ENCODE measurements around the gene EDDM13.

Gene EDDM13

DNA sequence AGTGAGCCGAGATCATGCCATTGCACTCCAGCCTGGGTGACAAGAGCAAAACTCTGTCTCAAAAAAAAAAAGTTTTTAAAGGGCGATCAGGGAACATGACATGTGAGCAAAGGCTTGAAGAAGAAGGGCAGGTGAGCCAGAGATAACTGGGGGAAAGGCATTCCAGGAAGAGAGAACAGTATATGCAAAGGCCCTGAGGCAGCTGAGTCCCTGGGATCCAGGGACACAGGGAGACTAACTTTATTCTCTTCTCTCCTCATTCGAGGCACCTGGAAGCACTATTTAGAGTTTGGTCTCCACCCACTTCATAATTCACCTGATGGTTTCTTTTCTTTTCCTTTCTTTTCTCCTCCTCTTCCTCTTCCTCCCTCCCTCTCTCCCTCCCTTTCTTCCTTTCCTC, 24.5 kb downstream of the EDDM13 start:
- Histone ChIP-seq H4K20me1 (ENCODE audit: insufficient read depth, low read length) (no peaks in the 10 kb centered on the region), H3K4me2 (ENCODE audit: low read depth, low read length) (no peak overlapping the region), H3K9ac (ENCODE audit: low read length) (no peak overlapping the region), H3K36me3 (replicated peaks; ENCODE audit: insufficient read depth, low read length) (no peaks in the 10 kb centered on the region), H3K27ac (ENCODE audit: low read length) (no peak overlapping the region), H3F3A (ENCODE audit: insufficient read depth, low read length) (no peaks in the 10 kb centered on the region), H3K9me3 (replicated peaks; ENCODE audit: insufficient read depth, low read length) (no peaks in the 10 kb centered on the region), H3K4me1 (ENCODE audit: low read length) (no peaks in the 10 kb centered on the region), H2AFZ (ENCODE audit: low read length) (no peak overlapping the region), H3K9me2 (replicated peaks; ENCODE audit: insufficient read depth, low read length) (no peaks in the 10 kb centered on the region), H3K4me3 (ENCODE audit: low read length) (no peak overlapping the region), H3K27me3 (replicated peaks; ENCODE audit: insufficient read depth, low read length) (no peaks in the 10 kb centered on the region), H3K79me2 (ENCODE audit: low read length) (no peaks in the 10 kb centered on the region)
- TF ChIP-seq, protein P1, sequence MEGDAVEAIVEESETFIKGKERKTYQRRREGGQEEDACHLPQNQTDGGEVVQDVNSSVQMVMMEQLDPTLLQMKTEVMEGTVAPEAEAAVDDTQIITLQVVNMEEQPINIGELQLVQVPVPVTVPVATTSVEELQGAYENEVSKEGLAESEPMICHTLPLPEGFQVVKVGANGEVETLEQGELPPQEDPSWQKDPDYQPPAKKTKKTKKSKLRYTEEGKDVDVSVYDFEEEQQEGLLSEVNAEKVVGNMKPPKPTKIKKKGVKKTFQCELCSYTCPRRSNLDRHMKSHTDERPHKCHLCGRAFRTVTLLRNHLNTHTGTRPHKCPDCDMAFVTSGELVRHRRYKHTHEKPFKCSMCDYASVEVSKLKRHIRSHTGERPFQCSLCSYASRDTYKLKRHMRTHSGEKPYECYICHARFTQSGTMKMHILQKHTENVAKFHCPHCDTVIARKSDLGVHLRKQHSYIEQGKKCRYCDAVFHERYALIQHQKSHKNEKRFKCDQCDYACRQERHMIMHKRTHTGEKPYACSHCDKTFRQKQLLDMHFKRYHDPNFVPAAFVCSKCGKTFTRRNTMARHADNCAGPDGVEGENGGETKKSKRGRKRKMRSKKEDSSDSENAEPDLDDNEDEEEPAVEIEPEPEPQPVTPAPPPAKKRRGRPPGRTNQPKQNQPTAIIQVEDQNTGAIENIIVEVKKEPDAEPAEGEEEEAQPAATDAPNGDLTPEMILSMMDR (IDR thresholded peaks at IDR 0.05; ENCODE audit: low read length) = no peak
- TF ChIP-seq EZH2 (optimal IDR thresholded peaks at IDR 0.05; ENCODE audit: low read depth, low read length) = no peak
- TF ChIP-seq EZH2phosphoT487 (IDR thresholded peaks at IDR 0.05; ENCODE audit: low read length) = no peak
- DNase-seq = no peak

DNA sequence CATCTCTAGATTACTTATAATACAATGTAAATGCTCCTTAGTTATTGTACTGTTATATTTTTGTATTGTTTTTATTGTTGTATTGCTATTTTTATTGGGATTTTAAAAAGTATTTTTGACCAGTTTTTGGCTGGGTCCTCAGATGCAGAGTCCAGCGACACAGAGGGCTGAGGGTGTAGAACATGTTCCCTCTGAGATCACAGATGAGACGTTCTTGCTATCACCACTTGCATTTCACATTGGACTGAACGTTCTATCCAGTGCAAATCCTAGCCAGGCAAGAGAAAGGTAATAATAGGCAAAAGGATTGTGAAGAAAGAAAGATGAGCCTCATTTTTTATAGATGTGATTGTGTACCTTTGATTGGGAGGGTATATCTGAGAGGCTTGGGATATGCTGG, 27.1 kb downstream of the EDDM13 start:
- no peaks in the 10 kb centered on the region for H4K20me1 ChIP-seq (ENCODE audit: insufficient read depth, low read length)
- no peak overlapping the region for H3K27ac ChIP-seq (ENCODE audit: low read length)
- no peak overlapping the region for H3K4me3 ChIP-seq (ENCODE audit: low read length)
- TF ChIP-seq EZH2 (optimal IDR thresholded peaks at IDR 0.05; ENCODE audit: low read depth, low read length) = no peak
- no peak for TF ChIP-seq EZH2phosphoT487 (IDR thresholded peaks at IDR 0.05; ENCODE audit: low read length)
- TF ChIP-seq, protein P1 (IDR thresholded peaks at IDR 0.05; ENCODE audit: low read length) = no peak
- no peaks in the 10 kb centered on the region for H3F3A ChIP-seq (ENCODE audit: insufficient read depth, low read length)
- no peaks in the 10 kb centered on the region for H3K79me2 ChIP-seq (ENCODE audit: low read length)
- no peaks in the 10 kb centered on the region for H3K36me3 ChIP-seq (replicated peaks; ENCODE audit: insufficient read depth, low read length)
- no peaks in the 10 kb centered on the region for H3K27me3 ChIP-seq (replicated peaks; ENCODE audit: insufficient read depth, low read length)
- no peak for DNase-seq
- H3K4me1 ChIP-seq (ENCODE audit: low read length) = no peaks in the 10 kb centered on the region
- H3K9me3 ChIP-seq (replicated peaks; ENCODE audit: insufficient read depth, low read length) = no peaks in the 10 kb centered on the region
- H3K4me2 ChIP-seq (ENCODE audit: low read depth, low read length) = no peak overlapping the region
- no peak overlapping the region for H2AFZ ChIP-seq (ENCODE audit: low read length)
- no peaks in the 10 kb centered on the region for H3K9me2 ChIP-seq (replicated peaks; ENCODE audit: insufficient read depth, low read length)
- H3K9ac ChIP-seq (ENCODE audit: low read length) = no peak overlapping the region

GRCh38 chr19:56301155-56301554, 28.6 kb downstream of the EDDM13 start:
- Histone ChIP-seq H4K20me1 (ENCODE audit: insufficient read depth, low read length) (no peaks in the 10 kb centered on the region), H3K4me1 (ENCODE audit: low read length) (no peaks in the 10 kb centered on the region), H3K4me2 (ENCODE audit: low read depth, low read length) (no peak overlapping the region), H3K9me3 (replicated peaks; ENCODE audit: insufficient read depth, low read length) (no peaks in the 10 kb centered on the region), H3K4me3 (ENCODE audit: low read length) (no peak overlapping the region), H3K9ac (ENCODE audit: low read length) (no peak overlapping the region), H3K27me3 (replicated peaks; ENCODE audit: insufficient read depth, low read length) (no peaks in the 10 kb centered on the region), H3K79me2 (ENCODE audit: low read length) (no peaks in the 10 kb centered on the region), H3K27ac (ENCODE audit: low read length) (no peak overlapping the region), H3K36me3 (replicated peaks; ENCODE audit: insufficient read depth, low read length) (no peaks in the 10 kb centered on the region), H3F3A (ENCODE audit: insufficient read depth, low read length) (no peaks in the 10 kb centered on the region), H2AFZ (ENCODE audit: low read length) (no peak overlapping the region), H3K9me2 (replicated peaks; ENCODE audit: insufficient read depth, low read length) (no peaks in the 10 kb centered on the region)
- no peak for DNase-seq
- no peak for TF ChIP-seq EZH2phosphoT487 (IDR thresholded peaks at IDR 0.05; ENCODE audit: low read length)
- no peak for TF ChIP-seq EZH2 (optimal IDR thresholded peaks at IDR 0.05; ENCODE audit: low read depth, low read length)
- TF ChIP-seq, protein P1 (IDR thresholded peaks at IDR 0.05; ENCODE audit: low read length) = no peak

Data from MM.1S (cell line).